ENCODE results near the gene FER.
A peak's percentile ranks its signal among the peaks of the same experiment; 100 is the strongest.
"Not testable (repeated sequence)": the region's sequence is repeated elsewhere in the genome, so short reads cannot be mapped to it uniquely, and the experiment has no call there.

FER gene

DNA sequence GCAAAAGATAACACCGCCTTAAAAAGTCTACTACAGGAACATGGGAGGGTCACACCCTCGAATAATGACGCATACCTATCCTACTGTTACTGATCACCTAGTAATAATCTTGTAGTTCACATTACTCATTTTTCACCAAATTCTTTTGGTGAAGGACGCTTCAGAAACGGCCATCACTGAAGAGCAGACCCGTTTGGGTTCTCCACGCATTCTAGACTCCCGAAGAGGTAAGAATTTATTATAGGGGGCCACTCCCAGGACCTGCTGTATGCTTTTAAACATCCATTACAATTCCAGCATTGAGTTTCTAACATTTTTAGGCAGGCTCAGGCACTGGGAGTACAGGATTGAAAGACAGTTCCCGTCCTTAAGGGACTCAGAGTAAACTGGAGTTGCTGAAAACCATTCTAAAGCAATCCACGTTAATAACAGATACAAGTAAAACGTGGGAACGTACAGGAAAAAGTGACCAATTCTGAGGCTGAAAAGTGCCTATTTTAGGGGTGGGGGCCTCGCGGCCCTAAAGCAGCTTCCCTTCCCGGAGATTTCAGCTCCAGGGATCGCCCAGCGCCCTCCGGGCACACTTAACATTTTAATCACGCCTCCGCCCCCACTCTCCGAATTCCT, at the start of gene FER:
TSS of gene FER (plus strand) at position 124 of the 627 bp plus-strand sequence. CDS start 50,286 bp downstream, outside the sequence.
- DNase-seq, result peak; percentile 85

- not testable (repeated sequence) for DNase-seq
These were observed 47.3 kb upstream of the FER start for GRCh38 chr5:108700388-108700787.

DNA sequence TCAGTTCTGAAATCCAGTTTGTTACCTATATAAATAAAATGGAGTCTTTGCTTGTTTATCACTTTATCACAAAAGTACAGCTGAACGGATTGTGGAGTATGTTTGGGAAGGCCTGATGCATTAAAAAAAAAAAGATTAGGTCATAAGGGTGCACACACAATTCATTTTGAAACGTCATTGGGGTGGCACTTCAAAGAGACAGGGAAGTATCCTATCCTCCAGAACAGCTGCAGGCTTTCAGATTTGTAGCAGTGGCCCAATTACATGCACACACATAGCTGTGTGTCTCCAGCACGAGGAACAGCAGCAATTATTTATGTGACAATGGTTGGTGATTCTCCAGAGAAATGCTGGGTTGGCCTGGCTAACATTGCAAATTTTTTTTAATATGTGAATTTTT, 46.8 kb upstream of the FER start:
- DNase-seq, result no peak

GRCh38 chr5:108702546-108702945, 45.2 kb upstream of the FER start:
- DNase-seq, result no peak

DNA sequence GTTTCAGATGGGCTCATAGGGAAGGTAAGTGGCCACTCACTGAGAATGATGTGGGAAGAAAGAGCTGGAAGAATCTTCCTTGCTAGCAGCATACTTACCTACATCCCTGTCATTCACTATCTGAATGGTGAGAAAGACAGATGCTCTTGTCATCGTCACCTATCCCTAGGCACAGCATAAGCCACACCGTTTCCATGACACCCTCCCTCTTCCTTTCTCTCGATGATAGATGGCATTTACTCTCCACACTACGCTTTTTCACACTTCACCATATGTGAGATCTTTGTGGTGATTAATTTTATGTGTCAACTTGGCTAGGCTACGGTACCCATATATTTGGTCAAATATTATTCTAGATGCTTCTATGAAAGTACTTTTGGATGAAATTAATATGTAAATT, 44.4 kb upstream of the FER start:
- no peak for DNase-seq

DNA sequence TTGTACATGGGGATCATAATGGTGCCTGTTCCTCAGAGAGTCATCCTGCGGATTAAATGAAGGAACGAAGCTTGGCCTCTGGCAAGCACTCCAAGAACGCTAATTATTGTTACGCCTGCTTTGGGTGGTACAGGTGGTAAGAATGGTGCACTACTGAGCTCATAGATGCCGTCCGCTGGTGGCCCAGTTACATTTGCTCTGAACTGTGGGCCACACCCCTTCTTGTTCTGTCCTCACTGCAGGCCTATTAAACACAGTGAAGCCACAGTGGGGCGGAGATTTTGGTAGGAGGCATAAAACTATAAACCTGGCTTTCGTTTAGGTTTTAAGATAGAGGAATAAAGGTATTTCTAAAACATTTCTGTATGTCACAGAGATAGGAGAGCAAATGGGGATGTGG, 40.6 kb upstream of the FER start:
- no peak for DNase-seq

DNA sequence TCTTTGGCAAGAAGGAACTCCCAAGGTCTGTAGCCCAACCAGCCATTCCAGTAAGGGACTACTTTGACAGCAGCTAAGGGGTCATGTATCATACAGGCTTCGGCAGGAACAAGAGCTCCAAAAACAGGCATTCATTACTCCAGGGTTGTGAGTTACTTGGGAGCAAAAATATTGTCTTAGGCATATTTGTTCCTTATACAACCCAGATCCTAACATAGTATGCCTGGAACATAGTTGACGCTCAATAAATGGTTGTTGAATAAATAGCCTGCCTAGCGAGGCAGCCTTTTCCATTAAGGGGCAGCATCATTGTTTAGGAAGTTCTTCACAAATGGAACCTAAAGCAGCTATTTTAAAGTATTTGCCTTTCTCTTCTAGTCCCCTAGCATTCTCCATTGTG, 35.8 kb upstream of the FER start:
- DNase-seq, result no peak

- no peak for DNase-seq
These were observed 32.3 kb upstream of the FER start for GRCh38 chr5:108715408-108715807.

GRCh38 chr5:108720391-108720790, 27.3 kb upstream of the FER start:
- no peak for DNase-seq

DNA sequence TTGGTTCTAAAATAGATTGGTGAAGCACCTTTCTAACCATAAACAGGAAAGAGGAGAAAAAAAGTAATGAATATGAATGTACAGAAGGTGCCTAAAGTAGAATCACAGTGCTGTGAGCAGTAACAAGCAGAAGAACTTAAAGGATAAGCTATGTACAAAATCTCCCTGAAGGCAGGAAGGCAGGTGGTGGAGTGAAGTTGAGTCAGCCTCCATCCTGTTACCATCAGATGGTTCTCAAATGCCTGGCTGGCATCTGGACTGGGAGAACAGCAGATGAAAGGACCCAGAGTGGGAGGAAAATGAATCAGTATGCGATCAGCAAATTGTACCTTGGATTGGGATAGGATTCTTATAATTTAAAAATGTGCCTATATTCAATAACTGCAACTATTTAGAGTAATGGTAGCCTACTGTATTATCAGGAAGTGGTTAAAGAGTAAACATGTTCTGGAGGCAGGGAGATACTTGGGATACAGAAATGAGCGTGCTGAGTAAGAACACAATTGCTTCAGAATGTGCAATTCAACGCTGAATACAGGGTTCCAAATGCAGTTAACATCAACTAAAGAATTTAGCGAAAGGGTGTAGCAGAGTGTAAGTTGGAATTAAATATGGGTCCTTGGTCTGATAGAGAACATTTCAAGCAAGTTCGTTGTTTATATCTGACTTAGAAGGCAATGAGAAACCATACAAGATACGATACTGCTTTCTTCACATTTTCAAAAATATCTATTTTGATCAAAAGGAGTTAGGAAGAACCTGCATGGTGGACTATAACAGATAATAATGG, 21.1 kb upstream of the FER start:
- DNase-seq, result peak; percentile 9

DNA sequence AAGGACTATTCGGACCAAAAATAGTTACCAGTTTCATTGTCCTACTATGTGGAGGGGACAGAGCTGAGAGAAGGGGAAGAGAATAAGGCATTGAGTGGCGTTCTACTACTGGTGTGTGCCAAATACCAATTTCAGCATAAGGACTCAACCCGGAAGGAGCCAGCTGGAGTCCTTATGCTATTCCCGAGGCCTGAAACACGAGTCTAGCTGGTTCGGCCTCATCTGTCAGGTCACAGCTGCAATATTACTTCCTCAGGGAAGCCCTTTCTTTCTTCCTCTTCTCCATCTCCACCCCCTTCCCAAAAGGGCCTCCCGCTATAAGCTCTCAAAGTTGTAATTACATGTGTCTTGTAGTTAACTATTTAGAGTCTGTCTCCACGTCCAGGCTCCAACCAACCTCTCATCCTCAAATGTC, 20.5 kb upstream of the FER start:
- peak; percentile 62 for DNase-seq

- peak; percentile 87 for DNase-seq
These were observed 19.8 kb upstream of the FER start for GRCh38 chr5:108727651-108728565.

DNA sequence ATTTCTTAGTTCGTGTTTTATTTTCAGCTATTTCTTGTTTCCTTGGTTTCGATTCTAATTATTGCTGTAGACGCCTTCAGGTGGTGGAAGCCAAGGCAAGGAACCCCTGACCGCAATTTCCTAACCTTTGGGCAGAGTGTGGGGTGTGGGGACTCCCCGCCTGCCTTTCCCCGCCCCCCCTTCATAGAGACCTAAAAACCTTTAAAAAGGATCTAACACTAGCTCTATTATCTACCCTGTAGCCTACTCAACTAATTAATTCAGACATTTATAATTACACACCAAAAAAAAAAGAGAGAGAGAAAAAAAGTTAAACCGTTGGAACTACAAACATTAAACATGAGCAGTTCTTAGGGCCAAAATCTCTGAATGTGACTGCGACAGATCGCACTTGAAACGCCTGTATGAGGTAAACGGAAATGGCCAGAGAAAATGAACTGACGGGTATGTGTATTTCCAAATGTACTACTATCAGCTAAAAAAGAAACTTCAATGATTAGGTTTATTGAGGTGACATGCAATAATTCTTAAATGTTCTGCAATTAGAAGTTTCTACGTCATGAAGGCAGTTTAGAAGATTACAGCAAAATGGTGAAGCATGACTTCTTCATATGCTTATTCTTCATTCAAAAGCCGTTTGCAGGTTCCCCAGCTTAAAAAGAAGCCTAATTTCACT, 19.0 kb upstream of the FER start:
- peak; percentile 40 for DNase-seq

- DNase-seq, result no peak
These were observed 18.5 kb upstream of the FER start for GRCh38 chr5:108729242-108729615.

- DNase-seq, result no peak
These were observed 16.9 kb upstream of the FER start for GRCh38 chr5:108730617-108731340.

GRCh38 chr5:108735790-108736189, 11.9 kb upstream of the FER start:
- peak; percentile 46 for DNase-seq

DNA sequence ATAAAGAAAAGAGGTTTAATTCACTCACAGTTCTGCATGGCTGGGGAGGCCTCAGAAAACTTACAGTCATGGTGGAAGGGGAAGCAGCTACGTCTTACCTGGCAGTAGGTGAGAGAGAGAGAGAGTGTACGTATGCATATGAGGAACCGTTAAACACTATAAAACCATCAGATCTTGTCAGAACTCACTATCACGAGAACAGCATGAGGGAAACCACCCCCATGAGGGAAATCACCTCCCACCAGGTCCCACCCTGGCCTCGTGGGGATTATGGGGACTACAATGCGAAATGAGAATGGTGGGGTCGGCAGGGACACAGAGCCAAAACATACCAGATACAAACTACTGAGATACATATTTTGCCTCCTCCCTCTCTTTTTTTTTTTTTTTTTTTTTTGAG, 10.8 kb upstream of the FER start:
- no peak for DNase-seq

GRCh38 chr5:108739376-108739775, 8.3 kb upstream of the FER start:
- no peak for DNase-seq

GRCh38 chr5:108739906-108740305, 7.8 kb upstream of the FER start:
- no peak for DNase-seq

GRCh38 chr5:108743319-108743718, 4.4 kb upstream of the FER start:
- no peak for DNase-seq

GRCh38 chr5:108743846-108744245, 3.9 kb upstream of the FER start:
- no peak for DNase-seq

GRCh38 chr5:108747111-108747773, 455 bp upstream of the FER start:
- DNase-seq, result no peak

Data from hematopoietic multipotent progenitor cell treated with erythropoietin and hydrocortisone succinate and interleukin-3 and kit ligand, for 8 days (in vitro differentiated cells).